ENCODE measurements around the gene RAB3GAP2. TPM values are rescaled to one million over a fixed set of nuclear protein-coding genes. Genes with fewer than 3 reads are reported as not detected.

The RAB3GAP2 gene
- total RNA-seq, 1 donor, result 51.8 TPM

- no peak overlapping the region for H3K4me3 ChIP-seq (ENCODE audit: low read depth, low read length)
- TF ChIP-seq, protein P1, sequence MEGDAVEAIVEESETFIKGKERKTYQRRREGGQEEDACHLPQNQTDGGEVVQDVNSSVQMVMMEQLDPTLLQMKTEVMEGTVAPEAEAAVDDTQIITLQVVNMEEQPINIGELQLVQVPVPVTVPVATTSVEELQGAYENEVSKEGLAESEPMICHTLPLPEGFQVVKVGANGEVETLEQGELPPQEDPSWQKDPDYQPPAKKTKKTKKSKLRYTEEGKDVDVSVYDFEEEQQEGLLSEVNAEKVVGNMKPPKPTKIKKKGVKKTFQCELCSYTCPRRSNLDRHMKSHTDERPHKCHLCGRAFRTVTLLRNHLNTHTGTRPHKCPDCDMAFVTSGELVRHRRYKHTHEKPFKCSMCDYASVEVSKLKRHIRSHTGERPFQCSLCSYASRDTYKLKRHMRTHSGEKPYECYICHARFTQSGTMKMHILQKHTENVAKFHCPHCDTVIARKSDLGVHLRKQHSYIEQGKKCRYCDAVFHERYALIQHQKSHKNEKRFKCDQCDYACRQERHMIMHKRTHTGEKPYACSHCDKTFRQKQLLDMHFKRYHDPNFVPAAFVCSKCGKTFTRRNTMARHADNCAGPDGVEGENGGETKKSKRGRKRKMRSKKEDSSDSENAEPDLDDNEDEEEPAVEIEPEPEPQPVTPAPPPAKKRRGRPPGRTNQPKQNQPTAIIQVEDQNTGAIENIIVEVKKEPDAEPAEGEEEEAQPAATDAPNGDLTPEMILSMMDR (IDR thresholded peaks at IDR 0.05; ENCODE audit: insufficient read depth, low read depth, low read length), result no peak
- DNase-seq (ENCODE audit: low read depth), result no peak
Measured at GRCh38 chr1:220129479-220130210, 142.6 kb downstream of the RAB3GAP2 start.

GRCh38 chr1:220127076-220127475, 145.2 kb downstream of the RAB3GAP2 start:
- H3K4me3 ChIP-seq (ENCODE audit: low read depth, low read length), result no peak overlapping the region

GRCh38 chr1:220124542-220124941, 147.7 kb downstream of the RAB3GAP2 start:
- no peak overlapping the region for H3K4me3 ChIP-seq (ENCODE audit: low read depth, low read length)
- TF ChIP-seq, protein P1 (IDR thresholded peaks at IDR 0.05; ENCODE audit: insufficient read depth, low read depth, low read length), result no peak
- peak; percentile 47 for DNase-seq (ENCODE audit: low read depth)

More at GRCh38 chr1:220127076-220127475, 145.2 kb downstream of the RAB3GAP2 start:
- DNase-seq (ENCODE audit: low read depth), result no peak
- TF ChIP-seq, protein P1 (IDR thresholded peaks at IDR 0.05; ENCODE audit: insufficient read depth, low read depth, low read length), result no peak

DNA sequence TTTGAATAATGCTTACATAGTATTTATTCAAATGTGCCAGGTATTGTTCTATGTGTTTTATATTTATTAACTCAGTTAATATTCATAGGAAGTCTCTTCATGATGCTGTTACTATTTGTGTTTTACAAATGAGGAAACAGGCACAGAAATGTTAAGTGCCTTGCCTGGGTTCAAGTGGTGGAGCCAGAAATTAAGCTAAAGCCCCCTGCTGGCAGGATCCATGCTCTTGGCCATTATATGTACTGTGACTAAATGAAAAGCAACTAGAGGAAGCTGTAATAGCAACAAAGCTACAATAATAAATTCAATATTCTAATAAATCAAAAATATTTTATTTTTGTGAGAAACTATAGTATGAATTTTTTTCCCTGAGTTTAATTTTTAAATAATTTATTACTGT, 148.4 kb downstream of the RAB3GAP2 start:
- no peak for DNase-seq (ENCODE audit: low read depth)
- H3K4me3 ChIP-seq (ENCODE audit: low read depth, low read length), result no peak overlapping the region
- TF ChIP-seq, protein P1 (IDR thresholded peaks at IDR 0.05; ENCODE audit: insufficient read depth, low read depth, low read length), result peak; percentile 48

GRCh38 chr1:220123066-220123465, 149.2 kb downstream of the RAB3GAP2 start:
- TF ChIP-seq, protein P1 (IDR thresholded peaks at IDR 0.05; ENCODE audit: insufficient read depth, low read depth, low read length), result no peak

GRCh38 chr1:220121791-220122530, 150.3 kb downstream of the RAB3GAP2 start:
- no peak for DNase-seq (ENCODE audit: low read depth)
- TF ChIP-seq, protein P1 (IDR thresholded peaks at IDR 0.05; ENCODE audit: insufficient read depth, low read depth, low read length), result no peak
- no peak overlapping the region for H3K4me3 ChIP-seq (ENCODE audit: low read depth, low read length)

More at GRCh38 chr1:220123066-220123465, 149.2 kb downstream of the RAB3GAP2 start:
- H3K4me3 ChIP-seq (ENCODE audit: low read depth, low read length), result no peak overlapping the region
- DNase-seq (ENCODE audit: low read depth), result no peak
